GM19193 (cell line): ENCODE measurements around the gene HPN.

Source experiments
- POLR2A ChIP-seq: IDR thresholded peaks from 4 replicates; pipeline ENCODE4 v1.6.1; 2011; ENCODE audit not compliant: insufficient read depth, insufficient read length; ENCODE audit errors: extremely low read depth

HPN gene

DNA sequence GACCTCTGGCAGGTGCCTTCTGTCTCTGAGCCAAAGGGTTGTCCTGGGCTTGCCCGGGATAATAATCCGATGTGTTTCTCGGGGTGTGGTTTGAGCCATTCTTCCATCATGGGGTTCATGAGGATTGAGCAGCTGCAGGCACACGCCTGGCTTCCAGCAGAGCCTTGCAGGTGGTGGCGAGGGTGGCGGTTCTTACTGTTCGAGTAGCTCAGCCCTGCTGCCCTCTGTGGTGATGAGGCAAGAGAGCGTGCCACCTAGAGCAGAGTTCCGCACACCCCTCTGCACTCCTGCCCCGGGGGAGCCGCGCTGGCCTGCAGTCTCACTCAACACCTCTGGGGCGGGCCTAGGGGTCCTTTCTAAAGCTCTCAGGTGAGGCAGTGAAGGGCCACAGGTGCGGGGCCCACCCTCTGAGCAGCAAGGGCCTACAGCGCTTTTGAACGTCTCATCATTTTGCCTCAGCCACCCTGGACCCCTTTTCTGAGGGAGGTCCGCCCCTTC lies 7.5 kb upstream of the HPN start:
- no peak for TF ChIP-seq POLR2A

DNA sequence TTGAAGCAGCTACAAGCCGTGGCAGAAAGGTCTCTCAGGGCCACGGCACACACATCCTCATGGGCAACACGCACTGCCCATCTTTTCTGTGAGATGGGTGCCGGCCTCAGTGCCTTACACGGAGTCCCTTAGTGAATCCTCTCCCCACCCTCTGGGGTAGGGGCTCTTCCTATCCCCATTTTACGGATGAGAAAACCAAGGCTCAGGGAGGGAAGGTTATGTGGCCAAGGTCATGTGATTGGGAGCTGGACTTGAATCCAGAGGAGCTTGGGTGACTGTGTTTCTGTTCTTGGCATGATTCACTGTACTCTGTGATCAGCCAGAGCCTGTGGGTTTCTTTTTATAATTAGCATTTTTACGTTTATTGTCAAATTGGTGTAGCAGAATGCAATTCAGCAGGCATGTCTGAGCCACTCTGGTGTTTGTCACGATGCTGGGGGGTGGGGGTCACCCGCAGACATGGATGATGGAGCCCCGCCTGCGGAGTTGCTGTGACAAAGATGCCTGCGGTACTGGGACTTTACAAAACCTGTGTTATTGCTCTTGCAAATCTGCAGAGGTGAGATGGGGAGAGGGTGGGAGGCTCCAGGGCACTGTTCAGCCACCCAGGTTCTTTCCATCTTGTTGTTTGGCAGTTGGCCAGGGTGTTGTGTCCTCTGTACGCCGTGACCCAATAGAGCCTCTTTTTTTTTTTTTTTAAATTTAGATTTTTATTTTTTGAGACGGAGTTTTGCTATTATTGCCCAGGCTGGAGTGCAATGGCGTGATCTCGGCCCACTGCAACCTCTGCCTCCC lies 6.7 kb upstream of the HPN start:
- TF ChIP-seq POLR2A: no peak

DNA sequence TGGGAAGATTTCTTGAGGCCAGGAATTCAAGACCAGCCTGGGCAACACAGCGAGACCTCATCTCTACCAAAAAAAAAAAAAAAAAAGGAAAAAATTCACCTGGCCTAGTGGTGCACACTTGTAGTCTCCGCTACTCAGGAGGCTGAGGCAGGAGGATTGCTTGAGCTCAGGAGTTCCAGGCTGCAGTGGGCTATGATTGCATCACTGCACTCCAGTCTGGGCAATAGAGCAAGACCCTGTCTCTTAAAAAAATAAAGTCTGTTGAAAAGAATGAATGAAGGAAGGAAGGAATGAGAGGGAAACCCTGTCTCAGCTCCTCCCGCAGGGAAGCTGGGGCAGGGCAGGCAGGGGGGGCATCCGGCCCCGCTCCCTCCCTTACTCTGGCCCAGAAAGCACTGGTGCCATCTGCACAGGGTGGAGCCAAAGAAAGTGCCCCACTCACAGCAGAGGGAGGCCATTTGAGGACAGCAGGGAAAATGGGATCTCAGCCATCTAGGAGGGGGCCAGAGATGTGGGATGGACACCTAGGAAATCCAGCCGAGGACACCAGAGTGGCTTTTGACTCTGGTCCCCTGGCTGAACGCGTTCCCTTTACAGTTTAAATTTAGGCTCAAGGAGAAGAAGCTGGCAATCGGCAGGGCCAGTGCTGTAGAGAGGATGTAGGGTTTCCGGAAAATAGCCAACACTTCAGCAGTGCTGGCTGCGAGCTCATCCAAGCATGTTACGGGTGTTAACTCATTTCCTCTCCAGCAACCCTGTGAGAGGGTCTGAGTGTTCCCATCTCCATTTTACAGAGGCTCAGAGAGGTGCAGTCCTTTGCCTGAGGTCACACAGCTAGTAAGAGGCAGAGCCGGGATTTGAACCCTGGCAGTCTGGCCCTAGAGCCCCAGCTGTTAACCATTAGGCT lies 3.6 kb upstream of the HPN start:
- no peak for TF ChIP-seq POLR2A

DNA sequence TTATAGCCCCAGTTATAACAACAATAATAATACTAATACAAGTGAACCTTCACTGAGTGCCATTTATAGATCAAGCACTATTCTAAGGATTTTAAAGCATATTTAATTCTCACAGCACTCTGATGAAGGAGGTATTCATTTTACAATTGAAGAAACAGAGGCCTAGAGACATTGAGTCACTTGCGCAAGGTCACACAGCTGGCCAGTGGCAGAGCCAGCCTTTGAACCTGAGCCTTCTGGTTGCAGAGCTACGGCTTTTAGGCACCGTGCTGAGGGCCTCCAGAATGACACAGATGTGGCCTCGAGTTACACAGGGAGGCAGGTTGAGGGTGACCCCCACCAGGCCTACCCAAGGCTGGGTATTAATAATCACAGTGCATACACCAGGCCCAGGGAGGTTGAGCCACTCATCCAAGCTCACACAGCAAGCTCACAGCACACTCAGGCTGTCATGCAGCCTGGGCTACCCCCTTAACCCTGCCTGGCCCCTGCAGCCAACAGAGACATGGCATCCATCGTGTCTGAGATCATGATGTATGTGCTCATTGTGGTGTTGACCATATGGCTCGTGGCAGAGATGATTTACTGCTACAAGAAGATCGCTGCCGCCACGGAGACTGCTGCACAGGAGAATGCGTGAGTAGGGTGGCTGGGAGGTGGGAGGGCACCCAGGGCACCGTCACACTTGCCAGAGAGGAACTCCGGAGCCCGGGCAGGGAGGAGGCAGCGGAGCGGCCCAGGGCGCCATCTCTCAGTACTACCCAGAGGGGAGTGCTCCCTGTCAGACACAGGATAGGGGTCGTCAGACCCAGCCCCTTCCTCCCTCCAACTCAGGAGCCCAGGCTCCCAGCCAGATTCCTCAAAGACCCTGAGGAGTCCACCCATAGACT lies 2.7 kb upstream of the HPN start:
- no peak for TF ChIP-seq POLR2A

DNA sequence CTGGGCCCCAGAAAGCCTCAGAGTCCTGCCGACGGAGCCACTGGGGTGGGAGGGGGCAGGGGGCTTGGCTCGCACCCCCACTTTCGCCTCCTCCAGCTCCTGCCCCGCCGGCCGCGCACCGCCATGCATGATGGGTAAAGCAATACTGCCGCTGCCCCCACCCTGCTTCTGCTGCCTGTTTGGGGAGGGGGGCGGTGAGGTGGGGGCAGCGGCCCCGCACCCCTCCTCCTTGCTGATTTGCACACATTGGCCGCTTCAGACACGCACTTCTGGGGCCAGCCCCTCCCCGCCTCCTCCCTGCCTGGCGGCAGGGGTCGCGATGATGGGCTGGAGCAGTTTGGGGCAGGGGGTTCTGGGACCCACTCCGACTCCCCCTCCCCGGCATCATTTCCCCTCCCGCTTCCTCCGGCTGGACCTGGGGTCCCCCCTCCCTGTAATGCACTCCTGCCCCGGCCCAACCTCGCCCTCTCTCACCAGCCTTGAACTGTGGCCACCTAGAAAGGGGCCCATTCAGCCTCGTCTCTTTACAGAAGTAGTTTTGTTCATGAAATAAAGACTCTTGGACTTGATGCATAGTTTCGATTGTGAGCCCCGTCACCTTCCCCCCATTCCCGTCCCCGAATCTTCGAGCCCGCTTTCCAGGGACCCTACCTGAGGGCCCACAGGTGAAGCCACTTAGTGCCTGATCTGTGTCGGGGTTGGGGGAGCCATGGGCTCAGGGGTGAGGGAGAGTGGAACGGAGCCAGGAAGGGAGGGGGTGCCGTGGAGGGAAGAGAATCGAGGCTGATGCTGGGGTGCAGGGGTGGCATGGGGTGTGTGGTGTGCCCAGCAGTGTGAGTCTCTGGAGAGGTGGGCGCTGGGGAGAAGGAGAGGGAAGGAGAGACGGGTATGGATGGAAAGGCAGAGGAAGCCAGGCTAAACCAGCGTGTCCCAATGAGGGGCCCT lies 1.4 kb upstream of the HPN start:
- no peak for TF ChIP-seq POLR2A

DNA sequence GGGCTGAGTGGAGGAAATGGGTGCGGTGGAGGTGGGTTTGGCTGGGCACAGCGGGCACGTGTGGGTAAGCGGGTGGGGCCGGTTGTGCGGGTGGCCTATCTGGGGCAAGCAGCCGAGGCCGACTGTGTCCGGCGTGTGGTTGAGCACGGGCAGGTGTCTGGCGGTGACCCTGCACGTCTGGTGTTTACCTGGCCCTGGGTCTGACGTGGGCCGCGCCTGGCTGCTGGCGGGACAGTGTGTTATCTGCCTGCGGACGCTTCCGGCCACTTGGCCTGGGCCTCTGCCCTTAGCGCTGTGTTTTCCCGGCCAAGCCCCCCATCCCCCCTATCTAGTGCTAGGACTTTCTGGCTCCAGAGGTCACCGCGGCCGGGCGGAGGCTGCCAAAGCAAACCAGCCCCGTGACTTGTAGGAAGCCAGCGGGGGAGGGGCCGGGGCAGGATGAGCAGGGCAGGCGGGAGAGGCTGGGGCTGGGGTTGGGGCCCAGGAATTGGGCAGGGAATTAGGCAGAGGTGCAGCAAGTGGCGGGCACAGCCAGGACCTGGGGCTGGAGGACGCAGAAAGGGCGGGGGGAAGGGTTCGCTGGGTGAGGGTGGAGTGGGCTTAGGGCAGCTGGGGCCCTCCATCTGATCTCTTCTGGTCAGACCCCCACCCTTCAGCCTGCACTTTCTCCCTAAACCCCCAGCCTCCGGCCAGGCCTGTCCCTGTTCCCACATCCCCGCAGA lies 534 bp upstream of the HPN start:
- no peak for TF ChIP-seq POLR2A

DNA sequence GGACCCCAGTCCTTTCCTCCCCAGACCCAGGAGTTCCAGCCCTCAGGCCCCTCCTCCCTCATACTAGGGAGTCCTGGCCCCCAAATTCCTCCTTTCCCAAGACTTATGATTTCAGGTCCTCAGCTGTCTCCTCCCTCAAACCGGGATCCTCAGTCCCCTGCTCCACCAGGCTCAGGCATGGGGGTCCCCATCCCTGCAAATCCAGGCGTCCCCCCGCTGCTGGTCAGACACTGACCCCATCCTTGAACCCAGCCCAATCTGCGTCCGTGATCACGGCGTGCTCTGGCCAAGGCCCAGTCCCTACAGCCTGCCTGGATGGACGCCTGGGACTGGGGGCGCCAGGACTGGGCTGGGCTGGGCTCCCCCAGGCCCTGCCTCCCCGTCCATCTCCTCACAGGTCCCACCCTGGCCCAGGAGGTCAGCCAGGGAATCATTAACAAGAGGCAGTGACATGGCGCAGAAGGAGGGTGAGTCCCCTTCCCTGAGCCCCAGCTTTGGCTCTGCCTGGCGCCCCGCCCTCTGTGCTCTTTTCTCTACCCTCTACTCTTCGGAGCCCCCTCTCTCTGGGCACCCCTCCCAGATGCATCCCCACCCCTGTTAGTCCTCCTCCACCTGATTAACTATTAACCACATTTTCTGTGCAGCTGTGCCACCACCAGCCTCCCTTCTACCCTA lies 672 bp downstream of the HPN start:
- no peak for TF ChIP-seq POLR2A

DNA sequence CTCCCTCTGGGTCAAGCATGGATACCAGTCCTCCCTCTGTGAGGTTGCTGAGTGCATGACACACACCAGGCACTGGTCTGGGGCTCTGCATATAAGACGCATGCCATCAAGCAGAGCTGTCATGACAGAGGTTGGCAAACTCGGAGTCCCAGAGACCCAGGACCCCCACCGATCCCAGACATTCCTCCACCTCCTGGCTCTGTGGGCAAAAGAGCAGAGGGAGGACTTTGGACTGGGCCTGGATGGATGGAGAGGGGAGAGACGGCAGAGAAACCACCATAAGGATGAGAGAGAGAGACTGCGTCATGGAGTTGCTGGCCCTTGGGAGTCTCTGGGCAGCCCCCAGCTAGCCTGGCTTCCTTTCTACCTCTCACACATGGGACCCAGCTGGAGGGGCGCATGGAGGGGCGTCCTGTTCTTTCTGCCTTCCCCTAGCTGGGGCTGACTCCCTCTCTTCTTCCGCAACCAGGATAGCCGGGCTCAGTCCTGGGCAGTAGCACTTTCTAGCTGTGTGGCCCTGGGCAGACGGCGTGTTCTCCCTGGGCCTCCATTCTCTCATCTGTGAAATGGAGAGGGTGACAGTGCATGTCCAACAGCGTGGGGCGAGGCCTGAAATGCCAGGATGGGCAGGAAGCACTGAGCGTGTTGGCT lies 1.6 kb downstream of the HPN start:
- TF ChIP-seq POLR2A: no peak

DNA sequence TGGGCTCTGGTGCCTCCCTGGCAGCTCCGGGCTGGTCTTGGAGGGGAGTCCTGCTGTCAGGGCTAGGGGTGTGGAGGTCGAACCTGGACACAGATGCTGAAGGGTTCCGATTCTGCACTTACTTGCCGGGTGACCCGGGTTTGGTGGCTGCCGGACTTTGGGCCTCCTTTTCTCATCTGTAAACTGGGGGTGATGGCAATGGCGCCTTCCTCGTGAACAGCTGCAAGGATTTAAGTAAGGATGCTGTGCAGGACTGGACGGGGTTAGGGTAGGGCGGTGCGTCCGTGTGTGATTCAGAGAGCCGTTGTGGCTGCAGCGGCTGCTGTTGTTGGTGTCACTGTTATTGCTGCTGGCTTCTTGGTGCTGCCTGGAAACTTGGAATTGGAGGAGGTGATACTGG lies 2.4 kb downstream of the HPN start:
- TF ChIP-seq POLR2A: no peak

DNA sequence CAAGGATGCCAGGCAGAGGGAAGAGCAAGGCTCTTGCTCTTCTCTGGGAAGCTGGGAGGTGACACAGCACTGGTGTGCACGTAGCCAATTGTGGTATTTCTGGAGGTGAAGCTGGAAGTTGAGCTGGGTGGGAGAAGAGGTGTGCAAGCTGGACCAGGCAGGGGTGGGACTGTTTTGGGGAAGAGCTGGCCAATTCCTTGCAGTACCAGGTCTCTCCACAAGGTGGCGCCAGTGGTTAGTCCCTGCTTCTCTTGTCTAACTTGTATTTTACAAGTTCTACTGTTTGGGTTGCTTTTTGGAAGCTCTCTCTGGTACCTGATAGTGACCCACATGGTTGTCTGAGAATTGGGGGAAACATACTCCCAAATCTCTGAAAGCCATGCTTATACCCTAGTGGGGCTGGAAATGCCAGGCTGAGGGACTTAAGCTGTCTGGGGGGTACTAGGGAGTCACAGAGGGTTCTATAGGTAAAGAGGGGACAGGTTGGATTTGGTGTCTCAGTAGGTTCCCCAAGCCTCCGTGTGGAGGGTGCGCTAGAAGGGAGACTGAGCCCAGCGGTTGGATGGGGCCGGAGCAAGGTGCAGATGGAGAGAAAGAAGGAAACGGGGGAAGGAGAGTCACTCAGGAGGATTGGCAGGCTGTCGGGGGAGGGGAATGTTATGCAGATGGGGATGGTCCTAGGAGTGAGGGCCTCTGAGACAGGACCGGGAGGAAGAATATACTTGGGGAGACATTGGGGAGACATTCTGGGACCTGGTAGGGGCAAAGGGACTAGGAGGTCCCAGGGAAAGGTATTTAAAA lies 3.0 kb downstream of the HPN start:
- no peak for TF ChIP-seq POLR2A

DNA sequence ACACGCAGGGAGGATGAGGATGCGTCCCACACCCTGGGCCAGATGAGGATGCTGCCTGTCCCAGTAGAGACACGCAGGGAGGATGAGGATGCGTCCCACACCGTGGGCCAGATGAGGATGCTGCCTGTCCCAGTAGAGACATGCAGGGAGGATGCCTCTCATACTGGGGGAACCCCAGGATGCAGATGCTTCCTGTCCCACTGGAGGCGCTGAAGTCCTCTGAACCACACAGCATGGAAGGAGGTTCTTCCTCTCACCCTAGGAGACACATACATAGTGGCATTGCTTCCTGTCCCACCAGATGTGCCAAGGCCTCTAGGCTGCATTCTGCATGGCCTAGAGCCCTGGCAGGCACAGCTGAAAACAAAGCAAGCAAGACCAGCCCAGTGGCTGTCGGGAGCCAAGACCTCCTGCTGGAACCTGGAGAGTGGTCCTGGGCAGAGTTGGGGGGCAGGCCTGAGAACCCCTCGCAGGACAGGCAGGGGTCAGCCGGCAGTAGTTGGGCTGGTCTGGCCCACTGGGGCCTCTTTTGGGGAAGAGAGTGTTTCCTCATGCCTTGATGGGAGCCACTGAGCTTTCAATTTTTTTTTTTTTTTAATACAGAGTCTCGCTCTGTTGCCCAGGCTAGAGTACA lies 4.3 kb downstream of the HPN start:
- no peak for TF ChIP-seq POLR2A
